Ishikawa (cell line): ENCODE data around the gene SERTM2.

ENCODE experiments used
- EGR1 ChIP-seq: IDR thresholded peaks from 2 replicates; pipeline ENCODE4 v1.6.1; 2012
- EP300 ChIP-seq: IDR thresholded peaks from 2 replicates; pipeline ENCODE4 v1.6.1; 2012; ENCODE audit warnings: borderline replicate concordance
- MAX ChIP-seq: IDR thresholded peaks from 2 replicates; pipeline ENCODE4 v1.6.1; 2012
- NFIC ChIP-seq: IDR thresholded peaks from 2 replicates; pipeline ENCODE4 v1.6.1; 2012
- RAD21 ChIP-seq: IDR thresholded peaks from 2 replicates; pipeline ENCODE4 v1.6.1; 2012; ENCODE audit warnings: low read depth
- YY1 ChIP-seq: IDR thresholded peaks from 2 replicates; pipeline ENCODE4 v1.6.1; 2012; ENCODE audit warnings: low read depth

DNA sequence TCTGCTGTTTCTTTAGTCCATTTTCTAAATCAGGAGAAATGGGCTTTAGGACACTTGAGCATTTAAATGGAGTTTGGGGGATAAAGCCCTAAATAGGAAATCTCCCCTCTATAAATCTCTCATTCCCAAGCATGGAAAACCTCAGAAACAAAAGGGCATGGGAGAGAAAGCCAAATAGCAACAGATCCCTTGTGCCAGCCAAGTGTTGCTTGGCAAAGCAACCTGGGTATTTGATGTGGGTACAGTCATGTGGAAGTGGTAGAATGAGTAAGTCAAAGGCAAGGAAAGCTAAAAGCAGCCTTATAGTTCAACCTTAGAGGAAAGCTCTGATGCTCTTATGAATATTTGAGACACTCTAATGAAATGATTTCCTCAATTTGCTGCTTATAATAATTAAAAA lies 29.5 kb upstream of the SERTM2 start:
- TF ChIP-seq NFIC (no peak), YY1 (no peak), EP300 (no peak), EGR1 (no peak), RAD21 (no peak), MAX (no peak)
